ENCODE results near the gene AADACL3. TPM values are rescaled to one million over a fixed set of nuclear protein-coding genes. Genes with fewer than 3 reads are reported as not detected.

AADACL3 gene
- total and polyA plus RNA-seq, 9 of the 15 experiments (the other 6 are each of a cell fraction or from before 2014, with no cell fraction given): not detected

- no peak for ATAC-seq
- Histone ChIP-seq H3K9ac (ENCODE audit: insufficient read depth in 1 of 2, low read depth in 2 of 2, low read length in 2 of 2) (no peak overlapping the region), H3K79me2 (ENCODE audit: control insufficient read depth, insufficient read depth, low read length) (no peaks in the 10 kb centered on the region), H4K20me1 (replicated peaks; ENCODE audit: control insufficient read depth, insufficient read depth, low read length) (no peaks in the 10 kb centered on the region), H3K9me3 (replicated peaks; ENCODE audit: control insufficient read depth, insufficient read depth, low read depth, low read length) (0 out of 2 replicates have a peak, but pooled peaks cover 4% of the 10 kb centered on the region), H3K4me1 (replicated peaks in 1 of 2; ENCODE audit: control insufficient read depth in 2 of 2, insufficient read depth in 2 of 2, low read length in 2 of 2) (no peaks in the 10 kb centered on the region; a peak in 1 of 5 replicates), H3K27ac (ENCODE audit: extremely low read depth, low read depth, low read length) (no peak overlapping the region), H3K4me3 (no peak overlapping the region), H3K36me3 (ENCODE audit: control insufficient read depth, insufficient read depth, low read length) (no peaks in the 10 kb centered on the region), H3K9me1 (ENCODE audit: control insufficient read depth, insufficient read depth, low read length) (no peaks in the 10 kb centered on the region), H3K27me3 (ENCODE audit: control insufficient read depth in 2 of 2, insufficient read depth in 2 of 2, low read length in 2 of 2) (no peaks in the 10 kb centered on the region), H3K4me2 (ENCODE audit: insufficient read depth, low read length) (no peak overlapping the region), H2AFZ (ENCODE audit: low read depth, low read length) (no peak overlapping the region)
- in situ Hi-C loops (cut with MboI): no loop called here
- TF ChIP-seq TRIM24 (IDR thresholded peaks at IDR 0.05) (peak in 1 of 2 experiments; percentile 77; a peak in 1 of 4 replicates), FOSL1 (tag; conservative IDR thresholded peaks at IDR 0.05) (no peak), NBN (IDR thresholded peaks at IDR 0.05; ENCODE audit: low read depth) (0 out of 2 replicates have a peak, but pooled peaks have one; percentile 42), ZNF280B (CRISPR knock-in tag; IDR thresholded peaks at IDR 0.05) (peak; percentile 96), ZEB2 (IDR thresholded peaks at IDR 0.05) (peak; percentile 90), RBM25 (IDR thresholded peaks at IDR 0.05; ENCODE audit: low read depth, low read length, severe bottlenecking) (no peak), CBX5 (IDR thresholded peaks at IDR 0.05; ENCODE audit: borderline replicate concordance, low read depth) (peak; percentile 79; the same call in 1 of the 2 replicates), BRD9 (IDR thresholded peaks at IDR 0.05; ENCODE audit: low read depth, partially characterized antibody) (peak; percentile 34), ZNF280A (IDR thresholded peaks at IDR 0.05; ENCODE audit: low read depth, partially characterized antibody) (peak; percentile 94), CBX3 (IDR thresholded peaks at IDR 0.05; ENCODE audit: borderline replicate concordance in 1 of 2, low read length in 2 of 2) (peak in 1 of 2 experiments; percentile 76; a peak in 1 of 3 replicates), TRIM28 (IDR thresholded peaks at IDR 0.05) (peak; percentile 99; the same call in 1 of the 2 replicates), AFF1 (IDR thresholded peaks at IDR 0.05; ENCODE audit: low read depth in 1 of 2, partially characterized antibody in 2 of 2) (peak in 1 of 2 experiments; percentile 55), BCOR (IDR thresholded peaks at IDR 0.05) (no peak), SRSF9 (IDR thresholded peaks at IDR 0.05; ENCODE audit: borderline replicate concordance, low read depth, low read length) (no peak)
- BruUV-seq (replicated peaks): no TSS peak
- POLR2A ChIA-PET: interaction anchor here (0.6 kb wide), 2 partner anchors 392 to 612 kb away, joined by 3 read pairs; no protein-coding TSS in a partner anchor
- intact Hi-C loops (cut with micrococcal nuclease): no loop called here
- FAIRE-seq: no peak
- no peak for DNase-seq (ENCODE audit: extremely low read depth in 1 of 4, low spot score in 3 of 4)
- CTCF ChIA-PET (ENCODE audit: low intra/inter-chr PET ratio): no interaction called here
Measured at GRCh38 chr1:12748778-12749355, 33.0 kb downstream of the AADACL3 start.
